GM12891 (cell line): ENCODE data around the gene EXOC4.

Experiments
- PAX5 ChIP-seq: IDR thresholded peaks from 2 replicates; pipeline ENCODE4 v1.6.1; 2011; ENCODE audit warnings: low read length, moderate library complexity, mild to moderate bottlenecking; ENCODE audit not compliant: insufficient read depth, severe bottlenecking
- POLR2A ChIP-seq: IDR thresholded peaks from 2 replicates; pipeline ENCODE4 v1.6.1; 2011; ENCODE audit warnings: low read depth, low read length, control low read depth
- POLR2AphosphoS5 ChIP-seq: IDR thresholded peaks from 2 replicates; pipeline ENCODE4 v1.6.1; 2011; ENCODE audit warnings: low read depth, low read length, control low read depth
- SPI1 ChIP-seq: IDR thresholded peaks from 2 replicates; pipeline ENCODE4 v1.6.1; 2011; ENCODE audit warnings: low read depth, low read length, control low read depth
- TAF1 ChIP-seq: IDR thresholded peaks from 2 replicates; pipeline ENCODE4 v1.6.1; 2011; ENCODE audit warnings: low read depth, low read length, control low read depth

DNA sequence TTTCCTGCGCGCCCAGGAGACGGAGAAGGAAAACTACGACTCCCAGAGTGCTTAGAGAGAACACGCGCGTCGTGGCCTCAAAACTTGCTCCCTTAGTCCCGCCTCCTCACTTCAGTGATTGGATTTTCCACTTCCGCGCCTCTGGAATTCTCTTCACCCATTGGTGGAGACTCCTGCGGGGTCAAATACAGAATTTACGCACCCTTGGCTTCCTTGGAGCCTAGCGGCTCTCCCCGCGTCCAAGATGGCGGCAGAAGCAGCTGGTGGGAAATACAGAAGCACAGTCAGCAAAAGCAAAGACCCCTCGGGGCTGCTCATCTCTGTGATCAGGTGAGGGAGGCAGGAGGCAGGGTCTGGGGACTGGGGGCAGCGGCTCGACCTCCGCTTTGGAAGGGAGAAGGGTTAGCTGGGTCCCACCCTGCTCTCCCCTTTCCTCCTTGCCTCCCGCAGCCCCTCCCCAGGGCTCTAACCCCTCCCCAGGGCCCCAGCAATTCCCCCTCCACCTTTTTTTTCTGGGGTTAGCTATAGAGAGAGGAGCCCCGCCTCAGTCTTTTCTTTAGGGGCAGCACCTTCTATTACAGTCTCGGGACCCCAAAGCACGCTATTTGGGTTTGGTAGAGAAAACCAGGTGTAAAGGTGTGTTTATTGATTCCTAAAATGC, at the start of gene EXOC4:
- TF ChIP-seq POLR2A, result peak; percentile 83
- peak; percentile 85 for TF ChIP-seq TAF1
- peak; percentile 44 for TF ChIP-seq SPI1
- TF ChIP-seq PAX5, result no peak
- peak; percentile 76 for TF ChIP-seq POLR2AphosphoS5
